Neural progenitor cell (in vitro differentiated cells): ENCODE measurements around the gene DNPH1.

Experiments
- CTCF ChIP-seq: fragments of 200-600 bp; sonication (generic); IDR thresholded peaks from 2 replicates; pipeline ENCODE4 v1.5.1; 2017; ENCODE audit warnings: antibody characterized with exemption, mild to moderate bottlenecking
- EZH2 ChIP-seq: fragments of 200-600 bp; sonication (generic); IDR thresholded peaks from 2 replicates; pipeline ENCODE4 v1.6.1; 2017; ENCODE audit warnings: antibody characterized with exemption, mild to moderate bottlenecking, moderate library complexity
- EZH2phosphoT487 ChIP-seq: fragments of 200-600 bp; sonication (generic); IDR thresholded peaks from 2 replicates; pipeline ENCODE4 v1.6.1; 2017; ENCODE audit warnings: antibody characterized with exemption

- TF ChIP-seq CTCF (no peak), EZH2 (no peak), EZH2phosphoT487 (no peak)
Measured at GRCh38 chr6:43223175-43223574, 6.1 kb downstream of the DNPH1 start.
